NCI-H187 treated with DMSO at 0.1 percent for 48 hours (cell line): ENCODE measurements around the gene FNIP1.
"Not testable (repeated sequence)": the region's sequence is repeated elsewhere in the genome, so short reads cannot be mapped to it uniquely, and the experiment has no call there.

Source experiments
- DNase-seq: peaks from one replicate; lab custom pipeline; 2025; lab: John Stamatoyannopoulos, UW

Gene FNIP1

DNA sequence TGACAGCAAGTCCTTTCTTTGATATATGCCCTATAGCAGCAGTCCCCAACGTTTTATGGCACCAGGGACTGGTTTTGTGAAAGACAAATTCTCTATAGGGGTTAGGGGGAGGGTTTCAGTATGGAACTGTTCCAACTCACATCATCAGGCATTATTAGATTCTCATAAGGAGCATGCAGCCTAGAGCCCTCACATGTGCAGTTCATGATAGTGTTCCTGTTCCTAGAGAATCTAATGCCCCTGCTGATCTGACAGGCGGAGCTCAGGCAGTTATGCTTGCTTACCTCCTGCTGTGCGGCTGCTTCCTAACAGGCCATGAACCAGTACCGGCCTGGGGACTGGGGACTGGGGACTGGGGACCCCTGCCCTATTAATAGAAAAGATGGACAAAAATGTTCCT is 159.1 kb downstream of the FNIP1 start:
- DNase-seq: no peak

DNA sequence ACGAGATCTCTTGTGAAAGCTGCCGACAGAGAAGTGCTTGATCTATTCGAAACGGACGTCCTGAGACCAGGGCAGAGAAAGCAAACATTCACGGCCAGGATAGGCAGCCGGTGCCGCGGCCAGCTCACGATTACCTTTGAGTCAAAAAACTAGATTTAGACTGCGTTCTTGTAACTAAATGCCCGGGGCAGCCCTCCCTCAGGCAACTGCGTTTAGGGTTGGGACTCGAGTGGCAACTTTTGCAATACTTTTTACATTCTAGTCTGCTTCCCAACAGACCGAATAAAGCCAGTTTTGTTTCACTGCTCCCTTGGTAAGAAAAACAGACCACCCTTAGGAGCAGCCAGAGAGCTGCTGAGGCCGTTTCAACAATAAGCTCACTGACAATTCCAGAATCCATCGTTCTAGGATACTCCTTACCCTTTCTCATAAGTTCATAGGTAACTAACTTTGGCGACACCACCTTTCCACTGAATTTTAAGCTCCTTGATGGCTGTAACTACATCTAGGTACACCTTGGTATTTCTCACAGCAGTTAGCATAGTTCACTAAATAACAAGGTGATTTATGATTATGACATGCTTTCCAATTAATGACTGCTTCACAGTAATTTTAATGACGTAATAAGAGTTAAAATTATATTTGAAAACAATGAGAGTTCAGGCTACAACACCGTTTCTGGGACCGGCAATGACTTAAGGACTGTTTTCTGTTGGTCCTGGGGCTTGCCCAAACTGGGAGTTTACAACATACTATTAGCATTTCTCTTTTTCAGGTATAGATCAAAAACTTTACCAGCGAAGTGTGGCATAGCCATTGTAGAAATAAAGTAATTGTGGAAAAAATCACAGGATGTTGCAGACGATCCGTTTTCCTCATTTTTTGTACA is 160.9 kb downstream of the FNIP1 start:
- DNase-seq: no peak

DNA sequence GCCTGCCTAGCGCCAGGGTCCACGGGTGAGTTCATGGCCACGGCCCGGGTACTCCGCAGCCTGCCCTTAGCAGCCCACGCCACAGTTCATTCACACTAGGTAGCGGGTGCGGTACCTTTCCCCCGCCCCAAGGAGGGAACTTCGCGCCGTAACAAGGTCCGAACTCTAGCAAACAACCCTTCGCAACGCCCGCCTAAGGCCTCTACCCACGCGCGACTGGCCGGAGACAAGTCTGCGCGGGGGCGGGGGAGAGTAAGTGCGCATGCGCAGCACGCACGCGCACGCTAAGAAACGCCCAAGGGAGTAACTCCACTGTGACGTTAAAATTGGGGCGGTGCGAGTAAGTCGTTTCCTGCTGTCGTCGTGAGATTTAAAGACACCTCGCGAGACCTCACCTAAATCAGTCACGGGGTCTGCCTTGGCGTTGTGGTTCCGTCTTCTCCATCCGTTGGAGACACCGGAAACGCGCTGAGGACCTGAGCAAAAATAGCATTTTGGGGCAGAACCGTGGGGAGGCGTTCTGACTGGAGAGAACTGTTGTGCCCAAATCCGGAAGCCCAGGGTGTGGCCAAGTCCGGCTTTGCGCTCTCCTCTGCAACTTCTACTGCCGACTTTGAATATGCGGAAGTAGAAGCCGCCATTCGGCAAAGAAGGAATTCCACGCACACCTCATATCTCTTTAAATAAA is 161.7 kb downstream of the FNIP1 start, which contains the start of gene RAPGEF6:
TSS of gene RAPGEF6 (minus strand) at position 234 of the 688 bp plus-strand sequence. CDS start at position 35, 199 bp downstream.
- DNase-seq: peak; percentile 94

DNA sequence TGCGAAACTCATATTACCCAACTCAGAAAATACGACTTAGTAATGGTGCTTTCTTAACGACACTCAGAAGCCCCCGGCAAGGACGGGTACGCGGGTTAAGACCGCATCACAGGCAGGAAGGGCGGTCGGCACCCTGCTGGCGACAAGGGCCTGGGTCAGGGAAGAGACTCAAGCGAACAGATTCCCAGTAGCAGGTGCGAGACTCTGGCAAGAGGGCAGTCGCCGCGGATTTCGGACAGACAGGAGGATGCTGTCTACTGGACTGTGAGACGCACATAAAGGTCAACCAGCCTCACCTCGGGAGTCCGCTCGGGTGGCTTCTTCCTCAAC is 162.2 kb downstream of the FNIP1 start:
- no peak for DNase-seq

DNA sequence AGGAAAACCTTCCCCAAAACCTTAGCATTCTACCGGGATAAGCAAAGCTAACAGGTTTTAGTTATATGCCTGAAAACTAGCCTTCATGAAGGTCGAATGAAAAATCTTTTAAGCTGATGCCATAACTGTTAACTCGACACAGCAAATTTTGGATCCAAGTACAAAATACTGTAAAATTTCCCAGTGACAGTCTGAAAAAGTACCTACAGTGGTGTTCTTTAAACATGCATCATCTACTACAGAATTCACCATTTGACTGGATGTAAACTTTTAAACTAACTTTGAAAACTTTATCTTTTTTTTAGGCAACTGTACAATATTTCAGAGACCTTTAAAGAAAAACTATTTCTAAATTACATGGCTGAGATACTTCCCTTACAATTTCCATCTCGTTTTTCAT is 162.6 kb downstream of the FNIP1 start:
- no peak for DNase-seq

DNA sequence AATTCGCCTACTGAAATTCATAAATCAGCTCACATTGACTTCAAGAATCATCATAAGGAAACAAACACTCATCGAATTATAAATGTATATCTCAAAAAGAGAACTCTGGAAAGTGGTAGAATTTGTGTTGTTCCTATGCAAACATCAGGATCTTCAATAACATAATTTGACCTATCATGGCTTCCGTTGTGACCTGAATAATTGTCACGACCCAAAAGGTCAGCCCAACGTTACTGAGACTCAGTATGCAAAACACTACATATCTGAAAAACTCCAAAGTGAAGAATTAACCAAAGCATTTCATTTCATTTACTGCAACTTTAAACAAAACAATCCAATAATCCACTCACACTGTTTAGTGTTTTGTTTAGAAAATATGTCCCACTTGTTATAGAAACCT is 163.0 kb downstream of the FNIP1 start:
- no peak for DNase-seq

DNA sequence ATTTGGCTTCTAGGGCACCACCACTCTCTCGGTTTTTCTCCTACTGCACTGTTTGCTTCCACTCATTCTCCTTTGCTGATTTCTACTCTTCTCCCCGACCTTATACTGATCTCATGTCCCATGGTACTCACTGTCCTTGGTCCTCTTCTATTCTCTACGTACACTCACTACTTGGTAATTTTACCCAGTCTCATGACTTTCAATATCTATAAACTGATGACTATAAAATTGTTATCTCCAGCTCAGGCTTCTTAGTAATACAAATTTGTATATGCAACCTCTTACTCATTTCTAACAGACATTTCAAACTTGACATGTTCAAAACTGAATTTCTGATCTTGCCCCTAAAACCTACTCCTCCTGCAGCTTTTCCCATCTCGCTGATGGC is 165.9 kb downstream of the FNIP1 start:
- no peak for DNase-seq

DNA sequence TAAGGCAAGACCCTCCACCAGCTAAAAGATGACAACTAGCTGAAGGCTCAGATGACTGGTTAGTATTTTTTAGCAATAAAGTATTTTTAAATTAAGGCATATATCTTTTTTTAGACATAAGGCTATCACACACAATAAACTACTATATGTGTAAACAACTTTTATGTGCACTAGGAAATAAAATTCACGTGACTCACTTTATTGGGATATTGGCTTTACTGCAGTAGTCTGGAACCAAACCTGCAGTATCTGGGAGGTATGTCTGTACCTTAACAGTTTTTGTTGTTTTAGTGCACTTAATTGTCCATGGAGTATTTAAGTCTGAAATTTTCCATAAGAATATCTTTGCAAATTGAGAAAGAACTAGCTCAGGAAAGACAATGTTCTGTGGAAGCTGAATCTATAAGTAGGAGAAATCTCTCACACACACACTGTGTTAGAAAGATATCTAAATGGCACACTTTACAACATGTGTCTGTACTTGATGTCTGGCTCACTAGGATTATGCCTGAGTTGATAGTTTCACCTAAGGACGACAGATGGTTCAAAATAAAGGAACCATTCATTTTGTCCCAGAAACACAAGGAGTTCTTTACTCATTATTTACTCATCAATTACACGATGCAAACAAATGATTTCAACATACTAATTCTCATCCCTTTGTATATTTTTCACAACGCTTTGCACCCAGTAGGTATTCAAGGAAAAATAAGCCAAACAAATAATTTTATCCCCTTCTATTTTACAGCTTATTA is 166.4 kb downstream of the FNIP1 start:
- no peak for DNase-seq

DNA sequence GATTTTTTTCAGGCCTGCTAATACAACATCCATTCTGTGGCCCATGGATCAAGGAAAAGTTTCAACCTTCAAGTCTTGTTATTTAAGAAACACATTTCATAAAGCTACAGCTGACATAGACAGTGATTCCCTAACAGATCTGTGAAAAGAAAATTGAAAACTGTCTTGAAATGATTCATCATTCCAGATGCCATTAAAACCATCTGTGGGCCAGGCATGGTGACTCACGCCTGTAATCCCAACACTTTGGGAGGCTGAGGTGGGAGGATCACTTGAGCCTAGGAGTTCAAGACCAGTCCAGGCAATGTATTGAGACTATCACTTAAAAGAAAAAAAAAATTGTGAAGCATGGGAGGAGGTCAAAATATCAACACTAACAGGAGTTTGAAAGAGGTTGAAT is 167.8 kb downstream of the FNIP1 start:
- no peak for DNase-seq

DNA sequence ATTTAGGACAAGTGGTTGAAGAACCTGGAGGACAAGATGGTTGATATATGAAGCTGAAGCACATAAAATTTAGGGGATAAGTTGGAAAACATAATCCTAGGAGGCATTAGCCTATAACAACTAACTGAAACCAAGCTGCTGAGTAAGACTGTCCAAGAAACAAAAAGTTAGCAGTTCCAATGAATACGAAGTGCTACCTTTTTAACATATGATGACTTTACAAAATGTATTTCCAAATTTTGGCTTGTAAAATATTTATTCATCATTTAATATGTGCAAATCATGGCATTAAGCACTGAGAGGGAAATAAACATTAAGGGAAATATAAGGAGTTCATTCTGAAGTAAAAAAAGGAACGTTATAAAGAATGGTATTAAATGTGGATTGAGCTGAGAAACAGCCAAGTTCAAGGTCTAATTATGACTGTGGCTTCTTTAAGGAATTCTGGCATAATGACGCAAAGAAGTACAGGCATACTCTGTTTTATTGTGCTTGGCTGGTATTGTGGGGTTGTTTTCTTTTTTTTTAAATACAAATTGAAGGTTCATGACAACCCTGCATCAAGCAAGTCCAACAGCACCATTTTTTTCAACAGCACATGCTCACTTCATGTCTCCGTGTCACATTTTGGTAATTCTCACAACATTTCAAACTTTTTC is 169.5 kb downstream of the FNIP1 start:
- no peak for DNase-seq

DNA sequence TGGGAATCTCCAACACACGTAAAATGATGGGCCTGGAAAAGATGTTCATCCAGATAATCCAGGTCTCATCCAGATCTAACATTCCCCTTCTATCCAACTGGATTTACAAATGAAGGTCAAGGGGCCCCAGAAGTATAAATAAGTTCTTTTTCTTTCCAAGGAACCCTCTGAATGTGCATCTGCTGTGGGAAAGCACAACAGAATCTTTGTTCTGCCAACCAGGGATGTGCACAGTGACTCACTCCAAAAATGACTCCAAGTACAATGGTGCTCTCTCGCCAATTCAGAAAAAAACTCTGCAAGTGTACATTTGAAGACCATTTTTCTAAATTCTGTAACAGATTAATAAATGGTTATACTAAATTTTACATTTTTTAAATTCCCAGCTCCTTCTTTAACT is 174.2 kb downstream of the FNIP1 start:
- DNase-seq: no peak

DNA sequence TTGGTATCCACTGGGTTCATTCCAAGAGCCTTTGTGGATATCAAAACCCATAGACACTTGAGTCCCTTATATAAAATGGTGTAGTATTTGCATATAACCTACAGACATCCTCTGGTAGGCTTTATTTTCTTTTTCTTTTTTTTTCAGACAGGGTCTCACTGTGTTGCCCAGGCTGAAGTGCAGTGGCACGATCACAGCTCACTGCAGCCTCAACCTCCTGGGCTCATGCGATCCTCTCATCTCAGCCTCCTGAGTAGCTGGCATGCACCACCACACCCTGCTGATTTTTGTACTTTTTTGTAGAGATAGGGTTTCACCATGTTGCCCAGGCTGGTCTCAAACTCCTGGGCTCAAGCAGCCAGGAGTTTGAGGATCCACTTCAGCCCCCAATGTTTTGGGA is 175.7 kb downstream of the FNIP1 start:
- DNase-seq: not testable (repeated sequence)

DNA sequence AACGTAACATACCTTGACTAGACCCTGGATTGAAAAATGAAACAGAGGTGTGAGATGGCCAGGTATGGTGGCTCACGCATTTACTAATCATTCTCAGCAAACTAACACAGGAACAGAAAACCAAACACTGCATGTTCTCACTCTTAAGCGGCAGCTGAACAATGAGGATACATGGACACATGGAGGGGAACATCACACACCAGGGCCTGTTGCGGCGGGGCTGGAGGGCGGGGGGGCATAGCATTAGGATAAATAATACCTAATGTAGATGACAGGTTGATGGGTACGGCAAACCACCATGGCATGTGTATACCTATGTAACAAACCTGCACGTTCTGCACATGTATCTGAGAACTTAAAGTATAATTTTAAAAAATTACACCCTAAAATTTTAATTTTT is 177.7 kb downstream of the FNIP1 start:
- DNase-seq: no peak

DNA sequence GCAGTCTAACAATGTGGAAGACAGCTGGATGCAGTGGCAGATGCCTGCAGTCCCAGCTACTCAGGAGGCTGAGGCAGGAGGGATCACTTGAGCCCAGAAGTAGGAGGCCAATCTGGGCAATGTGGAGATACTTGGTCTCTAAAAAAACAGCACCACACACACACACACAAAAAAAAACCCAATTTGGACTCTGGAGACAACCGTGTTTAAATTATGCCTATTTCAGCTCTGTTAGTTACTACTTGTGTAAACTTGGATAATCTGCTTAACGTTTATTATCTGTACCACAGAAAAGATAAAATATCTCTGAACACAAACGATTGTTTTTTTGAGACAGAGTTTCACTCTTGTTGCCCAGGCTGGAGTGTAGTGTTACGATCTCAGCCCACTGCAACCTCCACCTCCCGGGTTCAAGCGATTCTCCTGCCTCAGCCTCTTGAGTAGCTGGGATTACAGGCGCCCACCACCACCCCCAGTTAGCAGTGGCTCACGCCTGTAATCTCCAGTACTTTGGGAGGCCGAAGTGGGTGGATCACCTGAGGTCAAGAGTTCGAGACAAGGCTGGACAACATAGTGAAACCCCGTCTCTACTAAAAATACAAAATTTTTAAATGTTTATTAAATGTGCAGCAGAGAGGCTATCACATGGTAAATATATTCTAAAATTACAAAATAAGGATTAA is 179.5 kb downstream of the FNIP1 start:
- DNase-seq: no peak

DNA sequence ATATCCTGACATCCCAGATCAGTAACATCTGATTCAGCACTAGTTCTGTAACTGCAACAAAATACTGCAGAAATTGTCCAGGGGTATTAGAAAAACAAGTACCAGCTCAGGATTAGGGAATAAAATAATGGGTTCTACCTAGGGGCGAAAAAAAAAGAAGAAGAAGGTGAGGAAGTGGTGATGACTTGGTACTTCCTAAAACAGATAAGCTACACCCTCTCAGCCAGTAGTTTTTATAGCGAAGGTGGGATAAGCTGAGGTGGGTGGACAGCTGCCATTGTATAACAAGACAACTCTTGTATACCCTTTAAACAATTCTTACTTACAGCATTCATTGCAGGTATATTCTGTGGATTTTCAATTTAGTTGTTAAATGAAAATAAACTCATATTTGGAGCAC is 180.9 kb downstream of the FNIP1 start:
- no peak for DNase-seq

DNA sequence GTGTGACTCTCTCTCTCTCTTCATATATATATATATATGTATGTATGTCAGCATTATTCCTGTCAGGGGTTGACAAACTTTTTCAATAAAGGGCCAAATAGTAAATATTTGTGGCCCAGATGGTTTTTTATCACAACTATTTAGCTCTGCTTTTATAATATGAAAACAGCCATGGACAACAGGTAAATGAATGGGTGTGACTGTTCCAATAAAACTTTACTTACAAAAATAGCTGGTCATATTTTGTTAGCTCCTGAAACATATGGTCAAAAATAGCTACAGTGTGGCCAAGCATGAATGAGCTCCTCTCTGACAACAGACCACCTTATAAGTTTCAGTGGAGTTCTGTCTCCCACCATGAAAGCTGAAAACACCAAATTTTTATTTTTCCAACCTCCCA is 183.4 kb downstream of the FNIP1 start:
- DNase-seq: no peak

DNA sequence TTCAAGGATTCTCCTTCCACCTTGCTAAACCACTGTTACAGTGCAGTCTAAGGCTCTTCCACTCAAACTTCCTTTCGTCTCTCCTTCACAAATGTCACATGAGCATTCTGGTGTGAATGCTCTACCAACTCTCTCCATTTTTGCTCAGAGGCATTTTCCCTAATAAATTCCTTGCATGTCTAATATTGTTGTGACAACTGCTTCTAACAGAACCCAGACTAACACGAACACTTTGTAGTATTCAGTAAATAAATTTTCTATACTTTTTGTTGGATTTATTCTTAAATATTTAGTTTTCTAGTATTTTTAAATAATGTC is 185.8 kb downstream of the FNIP1 start:
- no peak for DNase-seq

DNA sequence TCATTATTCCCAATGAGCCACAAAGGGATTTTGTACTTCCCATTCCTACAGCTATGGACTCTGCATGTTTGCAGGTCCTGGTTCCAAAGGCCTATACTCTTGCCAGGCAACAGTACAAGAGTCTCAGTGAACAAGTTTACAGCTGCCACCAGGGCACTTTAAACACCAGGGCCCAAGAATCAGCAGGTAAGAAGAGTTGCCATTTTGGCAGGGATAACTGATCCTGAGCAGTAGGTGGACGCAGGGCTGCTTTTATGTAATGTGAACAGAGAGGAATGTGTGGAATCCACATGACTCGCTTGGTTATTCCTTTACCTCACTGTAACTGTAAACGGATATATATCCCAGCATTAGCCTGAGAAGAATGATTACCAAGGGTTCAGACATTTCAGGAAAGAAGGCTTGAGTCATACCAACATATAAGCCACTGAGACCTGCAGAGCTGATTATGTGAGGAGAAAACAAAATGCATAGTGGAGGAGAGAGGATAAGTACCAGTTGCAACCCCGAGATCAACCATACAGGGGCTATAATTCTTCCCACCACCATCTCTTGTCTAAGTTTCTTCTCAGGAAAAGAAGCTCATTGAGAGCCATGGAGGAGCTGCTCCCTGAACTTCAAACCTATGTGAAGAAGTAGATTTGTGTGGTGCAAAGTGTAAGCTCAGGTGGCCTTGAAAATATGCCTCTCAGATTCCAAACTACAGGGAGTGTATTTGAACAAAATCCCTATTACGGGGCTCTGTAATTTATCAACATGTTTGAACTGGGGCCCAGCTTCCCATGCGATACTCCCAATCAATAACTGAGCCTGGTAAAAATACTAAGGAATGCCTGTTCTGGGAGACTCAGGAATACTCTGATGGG is 186.4 kb downstream of the FNIP1 start:
- no peak for DNase-seq

DNA sequence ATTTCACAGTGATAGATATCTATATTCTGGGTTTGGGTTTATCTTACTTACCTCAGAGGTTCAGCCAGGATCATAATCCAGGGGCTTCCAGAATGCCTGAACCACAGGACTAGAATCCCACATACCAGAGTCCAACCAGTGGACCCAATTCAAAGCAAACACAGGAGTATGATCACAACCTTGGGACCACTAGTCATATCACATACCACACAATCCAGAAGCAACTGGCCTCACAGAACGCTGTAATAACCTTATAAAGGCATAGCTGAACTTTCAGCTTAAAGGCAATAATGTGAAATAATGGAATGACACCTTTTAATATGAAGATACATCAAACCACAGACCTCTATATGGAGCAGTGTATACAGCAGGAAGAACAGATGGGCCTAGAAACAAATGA is 187.0 kb downstream of the FNIP1 start:
- DNase-seq: no peak

DNA sequence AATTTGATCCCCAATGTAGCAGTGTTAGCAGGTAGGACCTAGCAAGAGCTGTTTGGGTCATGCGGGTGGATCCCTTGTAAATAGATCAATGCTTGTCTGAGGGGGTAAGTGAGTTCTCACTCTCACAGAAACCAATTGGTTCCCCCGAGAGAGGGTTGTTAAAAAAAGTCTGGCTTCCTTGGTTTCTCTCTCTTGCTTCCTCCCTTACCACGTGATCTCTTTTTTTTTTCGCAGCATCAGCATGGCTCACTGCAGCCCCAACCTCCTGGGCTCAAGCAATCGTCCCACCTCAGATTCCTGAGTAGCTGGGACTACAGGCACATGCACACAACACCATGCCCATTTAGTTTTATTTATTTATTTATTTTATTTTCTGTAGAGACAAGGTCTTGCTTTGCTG is 188.2 kb downstream of the FNIP1 start:
- DNase-seq: no peak
